Germinal center (tissue), 1 donor: ENCODE data around the gene COX4I2.
"Not testable (repeated sequence)": the region's sequence is repeated elsewhere in the genome, so short reads cannot be mapped to it uniquely, and the experiment has no call there.

Experiments used
- DNase-seq: peaks from one replicate; pipeline ENCODE4 v3.0.0; 2012; ENCODE audit warnings: mixed read lengths, low spot score

Gene COX4I2

DNA sequence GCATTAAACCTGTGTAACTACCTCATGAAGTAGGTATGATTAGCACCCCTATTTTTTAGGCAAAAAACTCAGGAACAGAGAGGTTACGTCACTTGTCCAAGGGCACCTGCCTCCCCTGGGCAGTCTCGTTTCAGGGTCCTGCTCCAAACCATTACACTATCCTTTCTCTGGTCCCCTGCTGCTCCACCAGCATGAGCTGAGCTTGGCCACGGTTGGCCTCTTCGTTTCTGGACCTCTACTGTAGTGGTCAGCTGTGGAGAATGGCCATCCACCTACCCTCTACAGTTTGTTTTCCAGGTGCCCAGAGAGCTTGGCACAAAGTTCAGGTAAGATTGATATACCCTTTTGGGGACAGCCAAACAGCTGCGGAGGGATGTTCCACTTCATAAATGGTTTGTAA, 16.8 kb downstream of the COX4I2 start:
- no peak for DNase-seq

DNA sequence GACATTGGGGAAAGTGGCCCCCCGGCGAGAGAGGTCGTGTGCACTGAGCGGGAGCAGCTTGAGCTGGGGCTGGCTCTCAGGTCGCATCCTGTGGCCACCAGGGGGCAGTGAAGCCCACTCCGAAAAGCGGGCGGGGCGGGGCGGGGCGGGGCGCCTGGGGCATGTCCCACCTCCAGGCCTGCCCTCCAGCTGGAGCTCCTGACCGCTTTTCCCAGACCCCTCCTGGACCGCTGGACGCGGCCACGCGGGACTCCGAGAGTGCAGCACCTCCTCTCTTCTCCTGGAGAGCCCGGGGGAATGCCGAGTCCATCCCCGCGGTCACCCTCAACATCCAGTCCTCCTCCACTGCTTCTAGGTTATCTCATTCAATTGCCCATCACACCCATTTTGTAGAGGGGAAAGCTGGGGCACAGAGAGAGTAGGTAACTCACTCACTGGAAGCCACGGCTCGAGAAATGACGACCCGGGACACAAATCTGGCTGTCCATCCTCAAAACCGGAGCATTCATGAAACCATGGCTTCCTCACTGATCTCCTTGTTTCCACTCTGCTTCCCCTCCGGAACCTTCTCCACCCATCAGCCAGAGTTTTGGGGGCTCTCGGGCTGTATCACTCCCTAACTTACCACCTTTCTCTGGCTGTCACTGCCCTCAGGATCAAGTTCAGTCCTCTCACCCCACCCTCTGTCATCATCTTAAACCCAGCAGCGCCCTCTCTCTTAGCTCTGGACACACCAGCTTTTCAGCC, 24.1 kb downstream of the COX4I2 start:
- peak; percentile 87 for DNase-seq

DNA sequence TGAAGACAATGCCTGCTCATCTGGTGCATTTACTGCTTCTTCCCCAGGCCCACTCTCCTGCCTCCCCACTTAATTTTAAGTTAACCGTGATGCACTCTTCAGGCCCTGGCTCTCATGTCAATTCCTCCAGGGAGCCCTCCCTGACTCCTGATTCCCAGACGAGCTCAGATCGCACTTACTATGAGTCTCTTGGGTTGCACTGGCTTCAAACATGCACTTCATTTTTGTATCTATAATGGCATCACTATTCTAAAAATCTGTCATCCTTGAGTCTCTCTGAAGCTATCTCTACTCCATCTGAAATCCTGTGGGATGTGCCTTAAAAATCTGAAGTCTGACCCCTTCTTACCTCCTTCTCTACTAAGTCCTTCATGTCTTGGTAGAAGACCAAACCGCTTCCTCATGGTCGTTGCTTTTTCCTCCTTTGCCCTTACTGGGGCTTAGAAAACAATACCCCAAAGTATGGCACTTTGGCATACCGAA, 24.7 kb downstream of the COX4I2 start:
- no peak for DNase-seq

DNA sequence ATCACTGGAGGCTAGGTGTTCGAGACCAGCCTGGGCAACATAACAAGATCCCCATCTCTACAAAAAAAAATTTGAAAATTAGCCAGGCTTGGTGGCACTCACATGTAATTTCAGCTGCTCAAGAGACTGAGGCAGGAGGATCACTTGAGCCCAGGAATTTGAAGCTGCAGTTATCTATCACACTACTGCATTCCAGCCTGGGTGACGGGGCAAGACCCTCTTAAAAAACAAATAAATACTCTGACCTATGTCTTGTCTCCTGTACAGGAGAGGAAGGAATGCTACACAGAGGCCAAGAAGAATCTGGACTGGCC, 25.8 kb downstream of the COX4I2 start:
- DNase-seq: no peak

DNA sequence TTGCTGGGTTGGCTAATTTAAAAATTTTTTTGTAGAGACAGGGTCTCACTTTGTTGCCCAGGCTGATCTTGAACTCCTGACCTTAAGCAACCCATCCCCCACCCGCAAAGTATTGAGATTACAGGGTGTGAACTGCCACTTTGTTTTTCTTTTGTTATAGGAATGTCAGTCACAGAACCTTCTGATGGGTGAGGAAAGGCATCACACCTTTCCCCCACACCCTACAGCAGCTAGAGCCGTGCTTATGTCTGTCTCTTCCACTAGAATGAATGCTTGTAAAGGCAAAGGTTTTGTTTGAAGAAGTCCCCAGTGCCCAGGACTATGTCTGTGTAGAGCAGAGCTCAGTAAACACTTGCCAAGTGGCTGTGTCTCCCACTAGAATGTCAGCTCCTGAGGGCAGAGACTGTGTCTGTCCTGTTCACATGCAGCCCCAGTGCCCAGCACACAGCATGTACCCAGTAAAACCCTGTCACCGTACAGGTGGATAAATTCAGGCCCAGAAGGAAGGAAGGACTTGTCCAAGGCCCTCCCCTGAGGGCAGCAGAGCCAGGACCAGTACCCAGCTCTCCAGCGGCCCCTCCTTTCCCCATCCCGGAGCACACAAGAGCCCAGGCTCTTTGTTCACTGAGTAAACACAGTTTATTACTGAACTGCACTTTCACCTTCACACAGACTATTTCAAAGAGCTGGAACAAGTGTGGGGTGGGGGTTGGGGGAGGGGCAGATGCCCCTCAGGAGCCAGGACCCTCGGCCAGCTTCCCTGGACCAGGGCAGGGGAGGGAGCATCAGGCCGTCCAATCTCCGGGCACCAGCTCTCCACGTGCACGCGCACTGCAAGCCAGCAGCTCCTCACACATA, 26.4 kb downstream of the COX4I2 start:
- DNase-seq: no peak

DNA sequence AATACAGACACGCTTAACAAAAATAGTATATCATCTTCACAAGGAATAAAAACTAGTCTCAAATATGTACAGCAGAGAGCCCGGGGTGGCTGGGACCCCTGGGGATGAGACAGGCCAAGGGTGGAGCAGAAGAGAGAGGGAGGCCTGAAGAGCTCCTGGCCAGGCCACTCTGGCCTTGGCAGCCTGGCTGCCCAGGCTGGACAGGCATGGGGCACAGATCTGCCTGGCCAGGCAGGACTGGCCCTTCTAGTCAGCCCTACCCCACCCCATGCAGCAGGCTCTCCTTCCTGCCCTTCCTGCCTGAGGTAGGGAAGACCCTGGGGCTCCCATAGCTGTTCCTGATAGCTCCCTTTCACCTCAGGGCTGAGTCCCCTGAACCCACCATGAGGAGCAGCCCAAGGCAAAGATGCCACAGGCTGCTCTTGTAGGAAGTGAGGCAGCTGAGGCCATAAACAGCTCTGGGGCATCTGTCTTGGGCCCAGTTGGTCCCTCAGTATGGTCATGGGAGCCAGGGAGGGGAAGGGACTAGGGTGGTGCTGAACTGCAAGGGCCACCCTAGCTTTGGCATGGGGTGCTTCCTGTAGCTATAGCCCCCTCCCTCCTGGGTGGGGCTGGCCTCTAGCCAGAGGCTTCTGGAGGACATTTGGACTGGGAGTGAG, 27.1 kb downstream of the COX4I2 start:
- no peak for DNase-seq

DNA sequence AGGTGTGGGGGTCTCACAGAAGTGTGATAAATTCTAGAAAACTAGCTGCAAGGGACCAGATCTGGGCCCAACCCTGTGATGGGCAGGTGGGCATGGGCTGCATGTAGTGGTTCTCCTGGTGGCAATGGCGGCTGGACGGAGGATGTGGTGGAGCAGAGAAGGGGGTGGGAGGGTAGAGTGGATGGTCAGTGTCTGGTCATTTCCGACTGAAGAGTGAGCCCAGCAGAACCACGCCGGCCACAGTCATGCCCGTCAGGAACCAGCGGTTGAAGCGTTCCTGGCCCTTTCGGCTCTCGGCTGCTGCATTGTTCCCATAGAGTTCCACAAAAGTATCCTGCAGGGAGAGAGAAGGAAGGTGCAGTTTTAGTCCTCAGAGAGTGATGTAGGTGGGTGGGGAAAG, 28.0 kb downstream of the COX4I2 start:
- no peak for DNase-seq

DNA sequence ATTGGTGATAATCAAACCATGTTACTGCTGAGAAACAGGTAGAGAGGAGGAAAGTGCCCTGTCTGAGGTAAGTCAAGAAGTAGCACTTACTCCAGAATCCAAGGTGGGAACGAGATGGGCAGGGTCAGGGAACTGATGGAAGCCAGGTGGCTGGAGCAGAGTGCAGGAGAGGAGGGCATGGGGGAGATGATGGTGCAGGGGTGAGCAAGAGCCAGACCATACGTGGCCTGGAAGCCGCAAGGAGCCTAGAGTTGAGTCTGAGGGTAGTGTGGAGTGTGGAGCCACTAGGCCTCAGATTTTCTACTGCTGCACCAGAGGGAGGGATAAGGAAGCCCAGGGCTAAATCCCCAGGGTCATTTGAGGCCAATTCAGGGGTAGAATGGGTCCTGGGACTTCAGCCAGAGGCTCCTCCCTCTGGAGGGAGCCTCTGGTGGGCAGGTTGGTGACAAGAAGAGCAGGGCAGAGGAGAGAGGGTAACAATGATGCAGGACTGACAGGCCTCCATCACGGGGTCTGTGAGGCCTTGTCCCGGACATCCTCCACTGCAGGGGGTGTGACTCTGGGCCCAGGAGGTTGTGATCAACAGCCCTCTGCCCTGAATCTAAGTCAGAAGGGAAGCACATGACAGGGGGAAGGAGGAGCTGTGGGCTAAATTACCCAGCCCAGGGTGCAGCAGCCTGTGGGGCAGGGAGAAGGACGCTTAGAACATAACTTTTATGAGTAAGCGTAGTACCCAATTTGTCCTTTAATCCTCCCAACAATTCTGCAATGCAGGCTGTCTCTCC, 28.7 kb downstream of the COX4I2 start:
- DNase-seq: no peak

DNA sequence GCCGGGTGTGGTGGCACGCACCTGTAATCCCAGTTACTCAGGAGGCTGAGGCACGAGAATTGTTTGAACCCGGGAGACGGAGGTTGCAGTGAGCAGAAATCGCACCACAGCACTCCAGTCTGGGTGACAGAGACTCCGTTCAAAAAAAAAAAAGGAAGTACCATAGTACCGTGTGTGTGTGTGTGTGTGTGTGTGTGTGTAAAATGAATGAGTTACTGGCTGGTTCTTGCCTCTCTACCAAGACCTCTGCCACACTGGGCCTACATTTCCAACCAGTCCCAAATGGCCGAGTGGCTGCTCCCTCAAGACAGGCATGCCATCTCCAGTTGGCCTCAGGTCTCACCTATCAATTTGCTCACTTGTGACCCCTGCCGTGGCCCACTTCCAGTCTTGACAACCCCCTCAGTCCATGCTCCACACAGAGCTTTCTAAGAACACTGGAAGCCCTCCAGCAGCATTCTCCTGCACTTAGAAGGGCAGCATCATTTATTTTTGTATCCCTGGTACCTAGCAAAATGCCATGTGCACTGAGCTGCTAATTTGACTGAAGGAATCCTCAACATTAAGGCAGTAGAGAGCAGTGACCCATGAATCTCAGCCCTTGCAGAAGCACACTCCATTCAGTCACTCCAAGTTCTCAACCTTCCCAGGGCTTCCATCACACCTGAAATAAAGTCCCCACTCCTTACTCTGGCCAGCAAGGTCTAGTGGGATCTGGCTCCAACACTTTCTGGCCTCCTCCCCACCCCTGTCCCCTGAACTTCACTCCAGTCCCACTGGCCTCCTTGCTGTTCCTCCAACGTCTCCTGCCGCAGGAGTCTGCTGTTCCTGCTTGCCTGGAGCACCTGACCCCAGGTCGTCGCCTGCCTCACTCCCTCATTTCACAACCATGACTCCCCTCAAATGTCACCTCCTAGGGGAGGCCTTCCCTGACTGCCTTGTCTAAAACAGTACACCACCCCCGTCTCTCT, 29.9 kb downstream of the COX4I2 start:
- DNase-seq: no peak

DNA sequence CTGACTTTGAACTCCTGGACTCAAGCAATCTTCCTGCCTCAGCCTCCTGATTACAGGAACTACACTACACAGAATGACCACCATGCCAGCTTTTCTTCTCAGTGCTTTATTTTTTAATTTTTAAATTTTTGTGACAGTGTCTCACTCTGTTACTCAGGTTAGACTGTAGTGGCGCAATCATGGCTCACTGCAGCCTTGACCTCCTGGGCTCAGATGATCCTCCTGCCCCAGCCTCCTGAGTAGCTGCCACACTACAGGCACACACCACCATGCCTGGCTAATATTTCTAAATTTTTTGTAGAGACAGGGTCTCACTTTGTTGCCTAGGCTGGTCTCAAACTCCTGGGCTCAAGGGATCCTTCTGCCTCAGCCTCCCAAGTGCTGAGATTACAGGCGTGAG, 31.2 kb downstream of the COX4I2 start:
- DNase-seq: not testable (repeated sequence)

DNA sequence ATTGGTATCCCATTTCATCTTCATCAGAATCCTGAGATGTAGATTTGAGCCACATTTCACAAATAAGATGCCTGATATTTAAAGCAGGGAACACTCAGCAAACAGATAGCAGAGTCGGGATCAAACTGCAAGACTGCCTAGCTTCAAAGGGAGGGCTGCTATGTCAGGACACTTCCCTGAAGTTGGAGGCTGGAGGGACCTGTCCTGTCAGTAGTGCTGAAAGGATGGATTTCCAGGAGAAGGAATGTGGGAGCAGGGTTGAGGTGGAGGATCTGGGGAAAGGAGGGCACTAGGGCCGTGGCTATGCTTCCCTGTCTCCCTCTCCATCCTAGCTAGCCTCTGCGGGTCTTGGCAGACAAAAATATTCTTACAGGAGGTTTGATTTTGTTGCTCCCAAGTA, 32.2 kb downstream of the COX4I2 start:
- DNase-seq: no peak

DNA sequence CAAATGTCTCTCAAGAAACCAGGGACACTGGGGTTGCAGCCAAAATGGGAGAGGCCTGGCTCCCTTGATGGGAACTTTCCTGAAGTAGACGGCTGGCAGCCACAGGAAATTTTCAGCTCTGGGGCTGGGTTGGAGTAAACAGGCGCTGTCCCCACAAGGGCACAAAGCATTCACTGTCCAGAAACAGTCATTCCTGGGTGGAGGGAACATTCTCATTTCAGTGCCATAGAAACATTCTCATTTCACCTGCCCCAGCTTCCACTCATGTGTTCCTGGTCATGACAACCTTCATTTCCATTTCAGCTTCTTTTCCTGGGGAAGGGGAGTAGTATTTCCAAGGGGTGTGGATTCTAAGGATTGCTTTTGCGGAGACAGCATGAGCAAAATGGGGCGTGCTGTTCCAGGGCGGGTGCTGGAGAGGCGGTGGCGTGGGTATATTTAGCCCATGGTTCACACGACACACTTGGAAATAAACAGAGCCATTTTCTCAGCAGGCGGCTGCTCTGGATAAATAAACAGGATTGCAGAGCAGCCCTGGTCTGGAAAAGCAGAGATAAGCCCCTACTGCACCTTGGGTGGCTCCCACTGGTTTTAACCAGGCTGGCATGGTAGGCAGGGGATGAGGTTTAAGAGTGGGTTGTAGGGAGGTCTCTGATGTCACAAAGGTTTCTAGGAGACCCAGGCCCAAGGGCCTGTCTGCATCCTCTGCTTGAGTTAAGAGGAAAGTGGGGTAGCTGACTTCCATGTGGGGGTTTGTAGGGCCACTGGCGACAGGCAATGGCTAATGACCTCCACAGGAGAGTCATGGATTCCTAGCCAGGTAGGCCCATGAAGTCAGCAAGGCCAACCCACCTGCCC, 32.9 kb downstream of the COX4I2 start:
- DNase-seq: no peak

DNA sequence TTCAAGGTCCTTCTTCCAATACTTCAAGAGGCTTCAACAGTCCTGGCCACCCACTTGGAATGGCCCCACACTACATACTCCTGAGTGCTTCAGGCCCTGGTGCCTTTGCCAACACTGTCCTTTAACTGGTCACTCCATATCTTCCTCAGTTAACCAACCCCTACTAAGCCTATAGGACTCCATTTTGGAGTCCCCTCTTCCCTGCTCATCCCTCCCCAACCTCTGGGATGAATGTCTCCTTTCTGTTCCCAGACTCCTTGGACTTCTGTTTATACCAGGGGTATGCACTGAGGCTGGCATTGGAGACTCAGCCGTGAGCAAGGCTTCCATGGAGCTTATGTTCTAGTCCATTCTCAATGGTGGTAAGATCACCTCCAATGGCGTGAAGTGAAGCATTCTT, 33.6 kb downstream of the COX4I2 start:
- DNase-seq: no peak

DNA sequence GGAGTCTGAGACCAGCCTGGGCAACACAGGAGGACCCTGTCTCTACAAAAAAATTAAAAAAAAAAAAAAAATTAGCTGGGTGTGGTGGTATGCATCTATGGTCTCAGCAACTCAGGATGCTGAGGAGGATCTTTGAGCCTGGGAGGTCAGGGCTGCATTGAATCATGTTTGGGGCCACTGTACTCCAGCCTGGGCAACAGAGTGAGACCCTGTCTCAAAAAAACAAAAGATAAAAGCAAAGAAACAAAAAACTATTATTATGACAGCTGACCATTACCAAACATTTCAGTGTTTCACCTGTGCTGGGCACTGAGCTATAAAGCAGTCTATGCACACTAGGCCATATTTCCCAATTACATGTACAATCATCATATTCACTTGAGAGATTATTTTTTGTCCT, 35.7 kb downstream of the COX4I2 start:
- no peak for DNase-seq

DNA sequence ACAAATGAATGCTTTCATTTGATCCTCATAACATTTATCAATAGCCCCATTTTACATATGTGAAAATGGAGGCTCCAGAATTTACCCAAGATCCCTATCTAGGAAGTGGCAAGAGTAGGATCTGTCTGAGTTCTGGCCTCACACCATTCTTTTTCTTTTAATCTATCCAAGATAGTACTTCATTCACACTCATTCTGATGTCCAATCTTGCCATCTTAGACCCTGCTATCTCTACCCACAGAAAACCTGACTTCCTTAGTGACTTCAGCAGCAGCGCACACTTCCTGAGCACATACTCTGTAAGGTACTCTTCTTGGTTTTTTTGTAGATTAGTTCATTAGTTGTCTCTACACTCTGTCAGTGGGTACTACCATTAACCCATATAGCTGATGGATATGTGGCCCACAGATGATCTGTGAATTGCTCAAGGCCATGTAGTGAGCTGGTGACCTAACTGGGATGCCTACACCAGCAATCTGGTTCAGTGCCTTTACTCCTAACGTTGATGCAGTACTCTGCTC, 36.3 kb downstream of the COX4I2 start:
- DNase-seq: no peak

DNA sequence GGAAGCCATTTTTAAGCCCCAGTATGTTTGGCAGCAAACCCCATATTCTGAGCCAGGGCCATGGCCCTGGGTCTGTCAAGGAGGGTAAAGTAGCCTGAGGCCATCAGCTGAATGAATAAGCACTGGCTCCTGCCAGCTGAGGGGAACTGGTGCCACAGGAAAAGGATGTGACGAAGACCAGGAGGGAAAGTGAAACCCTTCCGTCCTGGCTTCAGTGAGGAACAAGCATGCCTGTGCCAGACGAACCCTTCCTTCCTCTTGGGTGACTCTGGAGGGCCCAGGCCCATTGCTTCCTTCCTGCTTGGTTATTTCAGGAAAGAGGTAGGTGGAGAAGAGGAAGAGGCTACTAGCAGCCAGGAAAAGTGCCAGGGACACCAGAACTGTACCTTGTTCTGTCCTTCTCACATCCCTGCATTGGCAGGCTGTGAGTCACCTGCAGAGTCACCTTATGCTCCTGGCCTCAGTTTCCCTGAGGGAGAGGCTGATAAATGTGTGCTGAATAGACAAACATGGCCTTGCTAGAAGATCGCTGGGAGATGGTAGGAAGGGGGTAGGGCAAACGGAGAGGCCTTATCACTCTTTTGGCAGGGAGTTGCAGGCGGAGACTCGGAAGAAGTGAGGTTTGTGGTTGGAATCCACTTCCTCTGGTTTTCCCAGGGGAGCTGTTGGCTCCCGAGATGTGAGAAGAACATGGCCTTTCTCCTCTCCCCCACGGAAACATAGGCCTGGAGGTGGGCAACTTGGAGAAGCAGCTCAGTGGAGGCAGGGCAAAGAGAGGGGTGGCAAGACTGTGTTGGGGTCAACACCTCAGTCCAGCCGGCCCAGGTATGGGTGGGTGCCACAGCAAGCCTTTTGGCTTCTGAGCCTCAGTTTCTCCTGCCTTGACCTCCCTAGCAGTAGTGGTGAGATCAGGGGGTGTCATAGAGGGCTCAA, 37.4 kb downstream of the COX4I2 start:
- DNase-seq: peak; percentile 79

DNA sequence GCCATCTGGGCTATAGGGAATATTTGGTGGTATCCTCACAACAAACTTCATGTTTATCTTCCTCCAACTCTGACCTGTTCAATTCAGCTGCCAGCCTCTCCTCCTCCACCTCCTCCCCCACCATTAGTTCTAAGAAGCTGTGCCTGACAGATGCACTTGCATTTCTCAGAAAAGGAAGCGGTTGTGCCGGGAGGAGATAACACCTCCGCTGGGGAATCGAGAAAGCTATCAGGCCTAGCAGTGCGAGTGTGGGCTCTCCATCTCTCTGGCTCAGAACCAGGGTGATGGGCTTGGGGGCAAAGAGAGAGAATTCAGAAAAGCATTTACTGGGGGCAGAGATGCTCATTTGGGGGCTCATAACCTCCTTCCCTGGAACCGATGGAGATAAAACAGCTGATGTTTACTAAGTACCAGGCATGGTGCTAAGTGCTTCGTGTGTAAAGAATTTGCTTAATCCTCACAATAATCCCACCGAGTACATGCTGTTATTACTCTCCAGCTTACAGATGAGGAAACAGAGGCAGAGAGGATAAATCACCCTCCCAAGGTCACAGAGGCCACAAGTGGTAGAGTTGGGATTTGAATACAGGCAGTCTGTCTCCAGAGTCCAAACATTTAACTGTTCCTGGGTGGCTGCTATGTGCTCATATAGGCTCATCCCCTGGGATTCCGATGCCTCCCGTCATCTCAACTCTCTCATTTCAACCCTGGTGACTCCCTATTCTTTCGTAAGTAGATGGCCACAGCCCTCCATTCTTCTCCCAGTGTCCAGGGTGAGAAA, 38.3 kb downstream of the COX4I2 start:
- DNase-seq: peak; percentile 40

DNA sequence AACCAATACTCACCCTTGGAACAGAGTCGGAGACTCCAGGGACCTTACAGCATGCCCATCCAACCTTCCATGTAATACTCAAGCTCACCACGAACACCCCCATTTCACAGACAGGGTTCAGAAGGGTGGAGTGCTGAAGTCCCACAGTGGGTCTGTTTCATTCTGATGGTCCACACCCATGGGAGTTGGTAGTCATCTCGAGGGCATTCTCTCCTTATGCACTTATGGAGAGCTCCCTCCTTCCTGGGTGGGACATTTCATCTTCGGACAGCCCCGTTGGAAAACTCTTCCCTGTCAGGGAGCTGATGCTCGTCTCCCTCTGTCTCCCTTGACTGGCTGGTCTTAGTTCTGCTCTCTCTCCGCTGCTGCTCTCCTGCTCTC, 38.9 kb downstream of the COX4I2 start:
- no peak for DNase-seq
